GM19468 (cell line): ENCODE data around the gene CORO2A.
"Not testable (repeated sequence)": the region's sequence is repeated elsewhere in the genome, so short reads cannot be mapped to it uniquely, and the experiment has no call there.

ENCODE experiments used
- ATAC-seq: cut with Tn5 transposase; IDR thresholded peaks from one replicate; pipeline ENCODE4 v1.9.1; 2021; ENCODE audit warnings: mild to moderate bottlenecking, moderate library complexity, moderate number of reproducible peaks; ENCODE audit not compliant: unreplicated experiment; ENCODE audit errors: extremely low read depth

The CORO2A gene

DNA sequence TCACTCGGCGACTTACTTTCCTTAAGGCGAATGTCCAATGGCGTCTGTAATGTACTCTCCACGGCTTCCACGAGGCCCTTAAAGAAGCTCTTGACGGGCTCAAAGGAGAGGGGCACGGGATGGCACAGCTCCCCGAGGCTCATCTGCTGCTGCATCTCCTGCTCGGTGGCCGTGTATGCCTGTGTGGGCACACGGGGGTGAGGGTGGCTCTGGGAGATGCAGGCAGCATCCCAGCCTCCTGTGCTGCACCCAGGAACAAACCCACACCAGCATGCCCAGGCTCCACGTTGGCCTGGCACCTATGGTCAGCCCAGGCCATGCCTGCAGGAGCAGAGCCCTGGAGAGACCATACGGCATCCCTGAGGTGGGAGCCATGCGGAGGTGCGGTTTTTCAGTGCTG, 97.6 kb downstream of the CORO2A start:
- ATAC-seq, result no peak

DNA sequence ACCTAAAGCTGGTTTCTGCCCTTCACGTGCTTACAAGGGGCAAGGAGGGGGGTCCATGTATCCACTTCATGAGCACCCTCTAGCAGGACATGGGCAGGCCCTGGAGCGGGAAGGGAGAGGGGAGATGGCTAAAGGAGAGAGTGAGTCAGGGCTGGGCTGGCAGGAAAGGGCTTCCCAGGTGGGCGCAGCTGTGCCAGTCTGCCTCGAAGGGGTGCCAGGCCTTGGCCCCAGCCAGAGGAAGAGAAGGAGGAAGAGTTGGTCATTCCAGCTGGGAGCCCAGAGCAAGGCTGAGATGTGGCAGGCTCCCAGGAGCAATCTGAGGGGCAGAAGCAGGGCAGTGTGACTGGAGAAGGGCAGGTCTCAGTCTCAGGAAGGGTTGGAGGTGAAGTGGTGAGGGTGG, 98.1 kb downstream of the CORO2A start:
- no peak for ATAC-seq

DNA sequence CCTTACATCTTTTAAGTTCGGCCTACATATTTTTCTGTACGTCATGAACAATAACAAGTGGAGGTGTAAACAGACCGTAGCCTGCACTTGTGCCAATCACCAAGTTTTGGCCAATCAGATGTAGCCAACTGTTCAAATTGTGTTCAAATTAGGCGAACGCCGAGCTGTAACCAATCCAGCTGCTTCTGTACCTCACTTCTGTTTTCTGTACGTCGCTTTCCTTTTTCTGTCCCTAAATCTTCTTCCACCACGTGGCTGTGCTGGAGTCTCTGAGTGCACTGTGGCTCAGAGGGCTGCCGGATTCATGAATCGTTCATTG, 99.9 kb downstream of the CORO2A start:
- ATAC-seq, result no peak

DNA sequence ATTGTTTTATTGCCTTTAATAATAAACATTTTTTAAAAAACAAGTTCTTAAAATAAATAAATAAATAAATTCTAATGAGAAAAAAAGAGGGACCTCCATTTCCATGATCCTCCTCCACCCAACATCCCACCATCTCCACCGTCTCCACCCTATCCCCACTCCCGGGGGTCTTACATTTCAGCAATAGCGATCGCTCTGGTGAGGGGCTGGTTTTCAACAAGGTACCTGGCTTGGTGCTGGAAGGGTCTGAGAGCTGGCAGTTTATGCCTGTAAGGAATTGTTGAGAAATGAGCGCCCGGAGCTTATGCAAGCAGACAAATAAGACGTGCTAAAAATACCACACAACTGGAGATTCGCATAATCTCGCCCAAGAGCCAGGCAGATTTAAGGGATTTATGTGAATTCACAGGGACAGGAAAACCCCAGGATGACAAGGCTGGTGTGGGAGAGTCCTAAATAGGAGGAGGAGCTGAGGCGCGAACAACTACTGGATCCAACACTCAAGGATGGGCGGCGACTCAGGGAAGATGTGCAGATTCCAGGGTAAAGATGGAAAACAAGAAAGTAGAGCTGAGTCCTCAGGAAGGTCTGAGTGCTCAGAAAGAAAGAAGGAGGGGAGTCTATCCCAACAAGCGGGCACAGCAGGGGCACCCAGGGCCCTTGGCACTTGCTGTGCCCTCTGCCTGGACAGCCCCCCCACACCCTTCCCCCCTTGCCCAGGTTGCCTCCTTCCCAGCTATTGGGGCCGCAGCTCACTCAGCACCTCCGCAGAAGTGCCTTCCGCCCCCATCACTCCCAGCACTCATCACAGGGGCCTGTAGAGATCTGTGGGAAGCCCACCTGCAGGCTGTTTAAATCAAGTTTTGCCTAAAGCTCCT, 100.5 kb downstream of the CORO2A start:
- ATAC-seq, result no peak

DNA sequence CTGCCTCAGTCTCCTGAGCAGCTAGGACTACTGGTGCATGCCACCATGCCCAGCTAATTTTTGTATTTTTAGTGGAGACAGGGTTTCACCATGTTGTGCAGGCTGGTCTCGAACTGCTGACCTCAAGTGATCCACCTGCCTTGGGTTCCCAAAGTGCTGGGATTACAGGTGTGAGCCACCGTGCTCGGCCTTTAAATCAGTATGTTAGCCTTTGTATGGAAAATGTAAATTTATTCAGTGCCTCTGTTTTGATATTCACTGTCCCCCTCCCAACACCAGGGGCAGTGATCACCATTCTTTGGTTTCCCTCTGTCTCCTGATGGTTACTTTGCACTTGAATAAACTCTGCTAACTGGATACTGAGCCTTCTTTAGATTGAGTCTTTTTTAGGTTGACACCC, 101.8 kb downstream of the CORO2A start:
- ATAC-seq, result not testable (repeated sequence)

DNA sequence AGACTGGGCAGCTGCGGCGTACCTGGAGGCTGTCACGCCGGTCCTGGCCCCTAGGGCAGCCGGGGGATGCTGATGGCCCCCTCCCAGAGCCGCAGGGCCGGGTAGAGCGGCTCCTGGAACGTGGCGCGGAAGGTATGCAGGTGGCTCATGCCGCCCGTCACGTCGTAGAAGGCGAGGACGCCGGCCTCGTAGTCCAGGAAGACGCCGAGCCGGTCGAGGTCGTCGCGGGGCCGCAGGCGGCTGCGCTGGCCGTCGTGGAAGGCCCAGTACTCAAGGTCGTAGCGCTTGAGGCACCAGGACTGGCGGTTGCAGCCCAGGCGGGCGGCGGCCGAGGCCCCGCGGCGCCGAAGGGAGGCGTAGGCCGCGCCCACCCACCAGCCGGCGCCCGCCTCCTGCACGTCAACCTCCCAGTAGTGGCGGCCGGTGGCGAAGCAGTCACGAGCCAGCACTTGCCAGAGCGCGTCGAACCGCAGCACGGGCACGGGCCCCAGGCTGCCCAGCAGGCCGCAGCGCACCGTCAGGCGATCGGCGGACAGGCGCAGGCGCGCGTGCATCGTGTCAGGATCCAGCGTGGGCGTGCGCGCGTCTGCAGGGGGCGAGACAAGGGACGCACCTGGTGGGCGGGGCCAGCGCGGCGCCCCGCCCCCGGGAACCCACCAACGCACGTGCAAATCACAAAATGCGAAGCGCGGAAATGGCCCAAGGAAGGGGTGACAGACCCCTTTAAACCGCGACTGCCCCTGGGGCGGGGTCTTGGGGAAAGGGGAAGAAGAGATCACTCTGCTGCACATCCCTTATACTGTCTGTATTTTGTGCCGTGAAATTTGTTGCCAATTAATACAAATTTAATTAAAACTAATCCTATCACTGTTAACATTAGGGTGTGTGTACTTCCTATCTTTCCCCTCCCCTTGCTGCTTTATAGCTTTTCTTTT, 104.8 kb downstream of the CORO2A start:
- ATAC-seq, result no peak

DNA sequence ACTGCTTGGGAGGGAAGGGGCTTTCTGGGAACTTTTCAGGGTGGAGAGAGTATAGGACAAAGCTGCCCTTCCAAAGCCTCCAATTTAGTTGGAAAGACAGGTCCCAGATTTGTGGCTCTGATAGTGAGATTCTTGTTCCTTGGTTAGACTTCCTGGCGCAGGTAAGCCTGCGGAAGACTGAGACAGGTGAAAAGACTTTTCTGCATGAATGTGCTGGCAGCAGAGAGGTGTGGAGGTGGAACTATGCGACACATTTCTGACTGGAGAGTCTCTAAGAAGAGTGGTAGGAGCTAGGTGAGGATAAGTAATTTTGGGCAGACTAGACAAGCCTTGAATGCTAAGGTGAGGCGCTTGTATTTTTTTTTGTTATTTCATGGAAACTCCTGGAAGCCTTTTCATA, 106.0 kb downstream of the CORO2A start:
- ATAC-seq, result no peak

DNA sequence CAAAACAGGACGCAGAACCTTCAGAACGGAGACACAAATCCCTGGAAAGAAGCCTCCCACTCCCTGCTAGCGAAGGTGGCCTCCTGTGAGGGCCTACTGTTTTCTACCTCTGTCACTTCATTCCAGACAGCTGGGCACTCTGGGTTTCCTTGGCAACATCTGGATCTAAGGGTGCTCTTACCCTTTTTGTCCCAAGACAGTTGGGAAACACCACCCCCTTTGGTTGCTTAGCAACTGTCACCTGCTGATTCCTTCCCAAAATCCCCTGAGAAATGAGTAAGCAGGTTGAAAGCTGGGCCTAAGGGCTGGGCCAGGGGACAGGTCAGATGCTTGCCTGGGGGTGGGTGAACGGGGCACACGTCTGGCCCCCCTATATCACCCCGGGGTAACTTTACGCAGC, 106.5 kb downstream of the CORO2A start:
- ATAC-seq, result no peak

DNA sequence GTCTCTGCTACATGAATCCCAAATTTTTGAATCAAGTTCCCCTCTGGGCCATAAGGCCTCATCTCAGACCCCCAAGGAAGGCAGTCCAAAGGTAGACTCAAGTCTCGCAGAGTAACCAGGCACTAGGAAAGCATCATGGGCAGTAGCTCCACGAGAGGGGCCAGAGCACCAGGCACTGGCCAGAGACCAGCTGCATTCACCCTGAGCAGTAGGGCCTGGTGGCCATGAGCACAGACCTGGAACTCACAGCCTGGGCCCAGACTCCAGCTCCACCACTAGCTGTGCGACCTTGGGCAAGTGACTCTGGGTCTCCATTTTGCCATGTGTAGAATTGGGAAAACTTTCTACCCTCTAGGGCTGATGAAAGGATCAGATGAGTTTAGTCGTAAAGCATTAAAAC, 107.4 kb downstream of the CORO2A start:
- no peak for ATAC-seq

DNA sequence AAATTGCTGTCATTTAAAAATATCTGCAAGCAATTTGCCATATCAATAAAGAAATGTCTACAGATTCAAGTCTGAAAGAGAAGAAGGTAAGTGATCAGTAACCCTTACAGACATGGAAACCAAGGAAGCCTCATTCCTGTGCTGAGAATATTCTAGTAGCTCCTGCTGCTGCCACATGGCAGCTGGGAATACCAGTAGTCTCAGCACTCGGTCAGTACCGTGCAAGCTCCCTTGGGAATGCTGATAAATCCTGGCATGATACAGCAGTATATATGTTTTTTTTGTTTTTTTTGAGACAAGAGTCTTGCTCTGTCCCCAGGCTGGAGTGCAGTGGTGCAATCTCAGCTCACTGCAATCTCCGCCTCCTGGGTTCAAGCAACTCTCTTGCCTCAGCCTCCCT, 108.0 kb downstream of the CORO2A start:
- no peak for ATAC-seq

DNA sequence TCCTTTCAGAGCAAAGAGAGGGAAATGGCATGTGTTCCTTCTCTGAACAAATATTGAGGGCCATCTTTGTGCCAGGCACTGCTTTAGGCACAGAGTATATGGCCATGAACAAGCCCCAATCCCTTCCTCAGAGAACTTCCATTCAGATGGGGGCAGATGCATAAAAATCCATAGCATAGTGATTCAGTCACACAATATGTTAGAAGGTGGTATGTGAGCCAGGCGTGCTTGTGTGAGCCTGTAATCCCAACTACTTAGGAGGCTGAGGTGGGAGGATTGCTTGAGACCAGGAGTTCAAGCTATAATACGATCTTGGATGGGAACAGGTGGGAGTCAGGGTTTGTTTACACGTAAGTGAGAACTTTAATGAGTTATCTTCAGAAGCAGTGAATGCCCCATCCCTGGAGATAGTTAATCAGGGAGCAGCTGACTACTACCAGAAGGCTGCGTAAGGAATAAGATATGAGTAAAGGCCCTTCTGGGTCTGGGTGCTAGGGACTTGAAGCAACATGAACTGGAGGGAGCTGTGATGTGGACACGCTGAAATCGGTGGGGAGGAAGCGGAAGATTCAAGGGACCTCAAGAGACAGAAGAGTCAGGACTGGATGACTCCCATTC, 108.8 kb downstream of the CORO2A start:
- ATAC-seq, result no peak

DNA sequence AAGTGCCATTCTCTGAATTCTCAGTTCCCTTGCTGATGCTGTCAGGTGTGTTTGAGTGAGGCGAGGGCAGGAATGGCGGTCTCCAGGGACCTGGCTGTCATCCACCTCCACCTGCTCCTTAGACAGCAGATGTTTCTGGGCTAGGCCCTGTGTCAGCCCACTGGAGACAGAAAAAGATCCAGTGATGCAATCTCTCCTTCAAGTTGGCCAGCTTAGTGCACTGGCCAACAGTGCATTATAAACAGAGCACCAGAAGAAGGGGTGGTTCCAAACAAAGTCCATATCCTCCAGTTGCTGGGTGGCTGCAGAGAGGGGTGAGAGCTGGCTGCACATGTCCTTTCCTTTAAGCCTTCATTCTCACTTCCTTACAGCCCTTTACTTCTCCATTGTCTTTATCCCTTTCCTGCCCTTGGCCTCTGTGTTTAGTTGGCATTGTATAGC, 109.4 kb downstream of the CORO2A start:
- ATAC-seq, result no peak

DNA sequence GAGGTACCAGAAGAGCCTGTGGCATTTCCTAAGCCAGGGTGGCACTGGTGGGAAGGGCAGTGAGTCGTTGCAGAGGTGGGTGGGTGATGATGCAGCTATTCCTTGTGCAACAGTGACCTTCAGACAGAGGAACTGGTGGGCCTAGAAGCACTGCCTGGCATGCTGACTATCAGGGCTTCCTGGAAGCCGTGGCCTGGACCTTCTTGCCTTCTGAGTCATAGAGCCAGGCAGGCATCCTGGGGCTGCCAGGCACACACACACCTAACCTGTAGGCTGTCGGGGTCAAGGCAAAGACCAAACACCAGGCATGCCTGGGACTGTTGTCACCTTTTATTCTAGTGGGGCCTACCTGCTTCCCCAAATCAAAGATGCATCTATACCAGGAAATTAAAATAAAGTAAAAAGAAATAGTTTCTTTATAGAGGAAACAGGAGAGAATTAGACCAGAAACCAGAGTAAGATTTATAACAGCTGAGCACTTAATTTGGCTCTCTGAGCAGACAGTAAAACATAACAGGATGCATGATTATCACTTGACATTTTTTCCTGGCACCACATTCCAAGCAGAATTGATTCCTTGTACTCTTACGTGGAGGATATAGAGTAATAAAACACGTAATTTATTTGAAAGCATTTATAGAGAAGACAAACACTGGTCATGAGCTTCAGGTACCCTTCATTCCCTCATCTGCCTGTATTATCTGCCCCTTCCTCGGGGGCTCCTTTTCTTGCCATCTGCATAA, 110.8 kb downstream of the CORO2A start:
- no peak for ATAC-seq

DNA sequence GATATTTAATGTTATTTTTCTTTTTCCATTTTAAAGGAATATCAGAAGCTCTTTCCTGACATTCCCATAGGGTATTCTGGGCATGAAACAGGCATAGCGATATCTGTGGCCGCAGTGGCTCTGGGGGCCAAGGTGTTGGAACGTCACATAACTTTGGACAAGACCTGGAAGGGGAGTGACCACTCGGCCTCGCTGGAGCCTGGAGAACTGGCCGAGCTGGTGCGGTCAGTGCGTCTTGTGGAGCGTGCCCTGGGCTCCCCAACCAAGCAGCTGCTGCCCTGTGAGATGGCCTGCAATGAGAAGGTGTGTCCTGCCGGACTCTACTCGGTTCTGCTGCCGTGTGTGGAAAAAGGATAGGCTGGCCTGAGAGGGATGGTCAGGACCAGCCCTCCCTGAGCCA, 111.7 kb downstream of the CORO2A start:
- no peak for ATAC-seq

DNA sequence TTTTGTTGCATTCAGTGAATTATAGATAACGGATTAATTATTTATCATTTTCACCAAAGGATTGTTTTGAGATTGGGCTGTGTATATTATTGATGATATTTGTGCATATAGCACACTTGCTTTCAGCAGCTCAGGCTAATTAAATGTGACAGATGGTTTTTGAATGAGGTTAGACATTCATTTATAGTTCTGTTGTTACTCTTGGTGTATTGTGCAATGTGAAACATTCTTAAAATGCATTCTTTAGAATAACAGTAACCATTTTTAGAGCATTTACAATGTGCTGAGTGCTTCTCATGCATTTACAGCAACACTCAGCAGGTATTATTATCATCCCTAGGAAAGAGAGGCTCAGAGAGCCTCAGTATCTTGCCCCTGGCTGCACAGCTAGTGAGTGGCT, 112.1 kb downstream of the CORO2A start:
- no peak for ATAC-seq

DNA sequence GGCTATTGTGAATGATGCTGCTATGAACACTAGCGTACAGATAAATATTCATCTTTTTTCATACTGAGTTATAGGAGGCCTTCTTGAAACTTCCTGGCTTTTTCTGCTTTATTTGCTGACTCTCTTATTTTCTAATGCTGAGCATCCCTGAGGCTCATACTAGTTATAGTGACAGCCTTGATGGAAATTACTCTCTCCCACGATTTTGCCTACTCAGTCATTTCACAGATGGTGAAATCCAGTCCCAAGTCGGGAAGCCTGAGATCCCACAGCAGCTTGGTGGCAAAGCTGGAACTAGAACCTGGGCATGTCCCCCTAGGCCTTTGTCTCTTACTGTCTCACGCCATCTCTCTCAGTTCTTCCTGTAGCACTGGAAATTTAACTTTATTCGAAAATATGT, 113.5 kb downstream of the CORO2A start:
- no peak for ATAC-seq

DNA sequence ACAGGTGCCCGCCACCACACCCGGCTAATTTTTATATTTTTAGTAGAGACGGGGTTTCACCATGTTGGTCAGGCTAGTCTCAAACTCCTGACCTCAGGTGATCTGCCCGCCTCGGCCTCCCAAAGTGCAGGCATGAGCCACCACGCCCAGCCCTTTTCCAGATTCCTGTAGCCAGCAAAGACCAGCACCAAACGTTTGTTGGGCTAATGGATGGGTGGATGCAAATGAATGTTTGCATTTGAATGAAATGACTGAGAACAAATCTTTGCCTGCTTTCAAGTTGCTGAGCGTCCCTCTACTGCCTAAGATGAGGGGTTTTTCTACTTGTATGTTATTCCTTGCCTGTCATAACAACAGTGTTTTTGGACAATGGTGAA, 115.9 kb downstream of the CORO2A start:
- ATAC-seq, result not testable (repeated sequence)

DNA sequence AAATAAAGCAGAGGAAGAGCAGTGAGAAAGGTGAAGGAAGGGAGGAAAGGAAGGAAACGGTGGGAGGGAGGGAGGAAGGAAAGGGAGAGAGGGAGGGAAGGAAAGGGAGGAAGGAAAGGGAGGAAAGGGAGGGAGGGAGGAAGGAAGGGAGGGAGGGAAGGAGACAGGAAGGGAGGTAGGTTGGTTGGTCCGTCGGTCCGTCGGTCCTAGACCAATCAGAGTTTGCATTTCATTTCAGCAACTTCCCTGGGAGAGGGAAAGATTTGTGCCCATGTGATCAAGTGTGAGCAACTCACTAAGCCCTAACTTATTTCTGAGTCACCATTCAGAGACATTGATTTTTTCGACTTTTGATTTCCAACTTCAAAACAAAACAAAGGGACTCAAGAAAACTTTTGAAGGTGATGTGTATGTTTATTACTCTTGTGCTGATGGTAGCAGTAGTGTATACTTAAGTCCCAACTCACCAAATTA, 117.1 kb downstream of the CORO2A start:
- no peak for ATAC-seq

DNA sequence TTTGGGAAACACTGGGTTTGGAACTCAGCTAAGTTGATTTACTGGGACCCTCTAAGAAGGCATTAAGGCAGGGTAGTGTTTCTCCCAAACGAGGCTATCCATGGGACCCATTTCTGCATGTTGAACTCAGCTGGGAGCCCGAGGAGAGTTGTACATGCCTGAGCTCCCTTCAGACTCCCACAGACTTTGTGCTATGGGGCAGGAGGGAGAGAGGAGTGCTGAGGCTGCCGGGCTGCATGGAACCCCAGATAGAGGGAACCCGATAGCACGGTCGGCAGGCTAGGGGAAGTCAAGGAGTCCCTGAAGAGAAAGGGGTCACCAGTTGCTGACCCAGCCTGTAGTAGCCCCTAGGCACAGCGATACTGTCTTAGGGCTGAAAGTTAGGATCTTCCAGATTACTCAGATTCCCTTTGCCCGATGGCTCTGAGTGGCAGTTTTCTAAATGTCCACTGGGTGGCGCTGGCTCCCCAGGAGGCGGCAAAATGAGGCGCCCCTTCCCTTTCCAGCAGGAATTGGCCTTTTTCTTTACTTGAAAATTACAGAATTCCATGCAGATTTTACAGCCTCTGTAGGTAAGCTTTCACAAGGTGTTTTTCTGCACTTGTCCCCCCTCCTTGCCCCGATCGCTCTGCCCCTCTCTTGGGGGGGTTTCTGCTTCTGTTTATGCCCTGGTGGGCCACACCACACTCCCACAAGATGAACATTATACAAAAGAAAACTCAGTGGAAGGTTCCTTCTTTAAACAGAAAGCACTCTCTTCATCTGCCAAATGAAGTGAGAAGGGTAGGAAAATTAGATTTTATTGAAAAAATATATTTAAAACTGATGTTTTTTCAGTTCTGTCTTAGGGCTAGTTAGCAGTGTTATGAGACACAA, 118.1 kb downstream of the CORO2A start:
- ATAC-seq, result no peak
